ENCODE data around the gene ZNF433. TPM values are rescaled to one million over a fixed set of nuclear protein-coding genes. Genes with fewer than 3 reads are reported as not detected.

Gene ZNF433
- total and polyA plus RNA-seq, 2 experiments from 2014 or later = 2.0 to 3.4 TPM

DNA sequence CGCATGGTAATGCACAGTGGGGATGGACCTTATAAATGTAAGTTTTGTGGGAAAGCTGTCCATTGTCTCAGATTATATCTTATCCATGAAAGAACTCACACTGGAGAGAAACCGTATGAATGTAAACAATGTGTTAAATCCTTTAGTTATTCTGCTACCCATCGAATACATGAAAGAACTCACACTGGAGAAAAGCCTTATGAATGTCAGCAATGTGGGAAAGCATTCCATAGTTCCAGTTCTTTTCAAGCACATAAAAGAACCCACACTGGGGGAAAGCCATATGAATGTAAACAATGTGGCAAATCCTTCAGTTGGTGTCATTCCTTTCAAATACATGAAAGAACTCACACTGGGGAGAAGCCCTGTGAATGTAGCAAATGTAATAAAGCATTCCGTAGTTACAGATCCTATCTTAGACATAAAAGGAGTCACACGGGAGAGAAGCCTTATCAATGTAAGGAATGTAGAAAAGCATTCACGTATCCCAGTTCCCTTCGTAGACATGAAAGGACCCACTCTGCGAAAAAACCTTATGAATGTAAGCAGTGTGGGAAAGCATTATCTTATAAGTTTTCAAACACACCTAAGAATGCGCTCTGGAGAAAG is 56.9 kb downstream of the ZNF433 start:
- Histone ChIP-seq H3K36me3 (ENCODE audit: insufficient read depth) (peaks cover 23% of the 10 kb centered on the region), H3K4me2 (no peak overlapping the region), H3K9me2 (ENCODE audit: insufficient read depth) (peaks cover 4% of the 10 kb centered on the region; the same call in 1 of the 2 replicates), H3K4me3 (no peak overlapping the region), H3K27ac (ENCODE audit: low read depth) (no peak overlapping the region), H3K4me1 (ENCODE audit: insufficient read depth) (no peaks in the 10 kb centered on the region), H4K20me1 (replicated peaks; ENCODE audit: insufficient read depth) (no peaks in the 10 kb centered on the region), H3K79me2 (replicated peaks; ENCODE audit: insufficient read depth) (no peaks in the 10 kb centered on the region), H3F3A (replicated peaks; ENCODE audit: low read depth) (no peaks in the 10 kb centered on the region), H2AFZ (no peak overlapping the region), H3K27me3 (ENCODE audit: insufficient read depth) (no peaks in the 10 kb centered on the region)
- Mint-ChIP-seq H3K4me3 (no peak overlapping the region), H3K9me3 (peaks cover 97% of the 10 kb centered on the region), H3K27ac (no peak overlapping the region), H3K4me1 (no peaks in the 10 kb centered on the region), H3K27me3 (ENCODE audit: insufficient read depth, low read depth, poor library complexity) (no peaks in the 10 kb centered on the region), H3K36me3 (ENCODE audit: low read depth) (peaks cover 41% of the 10 kb centered on the region)
- DNase-seq (ENCODE audit: low spot score) = no peak
- no peak for TF ChIP-seq ETS1 (IDR thresholded peaks at IDR 0.05)
- no peak for TF ChIP-seq POLR2AphosphoS5 (IDR thresholded peaks at IDR 0.05; ENCODE audit: low read depth)
- ATAC-seq = no peak

GRCh38 chr19:11973019-11973810 is 62.3 kb downstream of the ZNF433 start:
- no peak overlapping the region for H3K4me2 ChIP-seq
- H3K4me3 ChIP-seq = no peak overlapping the region
- H2AFZ ChIP-seq = no peak overlapping the region
- no peaks in the 10 kb centered on the region for H3K79me2 ChIP-seq (replicated peaks; ENCODE audit: insufficient read depth)
- DNase-seq (ENCODE audit: low spot score) (no peak), ATAC-seq (no peak)
- H3K27me3 ChIP-seq (ENCODE audit: insufficient read depth) = no peaks in the 10 kb centered on the region
- no peaks in the 10 kb centered on the region for H3F3A ChIP-seq (replicated peaks; ENCODE audit: low read depth)
- TF ChIP-seq, protein P1, sequence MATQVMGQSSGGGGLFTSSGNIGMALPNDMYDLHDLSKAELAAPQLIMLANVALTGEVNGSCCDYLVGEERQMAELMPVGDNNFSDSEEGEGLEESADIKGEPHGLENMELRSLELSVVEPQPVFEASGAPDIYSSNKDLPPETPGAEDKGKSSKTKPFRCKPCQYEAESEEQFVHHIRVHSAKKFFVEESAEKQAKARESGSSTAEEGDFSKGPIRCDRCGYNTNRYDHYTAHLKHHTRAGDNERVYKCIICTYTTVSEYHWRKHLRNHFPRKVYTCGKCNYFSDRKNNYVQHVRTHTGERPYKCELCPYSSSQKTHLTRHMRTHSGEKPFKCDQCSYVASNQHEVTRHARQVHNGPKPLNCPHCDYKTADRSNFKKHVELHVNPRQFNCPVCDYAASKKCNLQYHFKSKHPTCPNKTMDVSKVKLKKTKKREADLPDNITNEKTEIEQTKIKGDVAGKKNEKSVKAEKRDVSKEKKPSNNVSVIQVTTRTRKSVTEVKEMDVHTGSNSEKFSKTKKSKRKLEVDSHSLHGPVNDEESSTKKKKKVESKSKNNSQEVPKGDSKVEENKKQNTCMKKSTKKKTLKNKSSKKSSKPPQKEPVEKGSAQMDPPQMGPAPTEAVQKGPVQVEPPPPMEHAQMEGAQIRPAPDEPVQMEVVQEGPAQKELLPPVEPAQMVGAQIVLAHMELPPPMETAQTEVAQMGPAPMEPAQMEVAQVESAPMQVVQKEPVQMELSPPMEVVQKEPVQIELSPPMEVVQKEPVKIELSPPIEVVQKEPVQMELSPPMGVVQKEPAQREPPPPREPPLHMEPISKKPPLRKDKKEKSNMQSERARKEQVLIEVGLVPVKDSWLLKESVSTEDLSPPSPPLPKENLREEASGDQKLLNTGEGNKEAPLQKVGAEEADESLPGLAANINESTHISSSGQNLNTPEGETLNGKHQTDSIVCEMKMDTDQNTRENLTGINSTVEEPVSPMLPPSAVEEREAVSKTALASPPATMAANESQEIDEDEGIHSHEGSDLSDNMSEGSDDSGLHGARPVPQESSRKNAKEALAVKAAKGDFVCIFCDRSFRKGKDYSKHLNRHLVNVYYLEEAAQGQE (IDR thresholded peaks at IDR 0.05; ENCODE audit: unreplicated experiment) = no peak
- TF ChIP-seq ZNF114 (CRISPR knock-in tag; IDR thresholded peaks at IDR 0.05) = no peak
- TF ChIP-seq CREB1 (CRISPR knock-in tag; IDR thresholded peaks at IDR 0.05; ENCODE audit: low read depth) = no peak
- TF ChIP-seq STAT1 (IDR thresholded peaks at IDR 0.05; ENCODE audit: unreplicated experiment) = no peak
- no peaks in the 10 kb centered on the region for H3K4me1 Mint-ChIP-seq
- H3K4me1 ChIP-seq (ENCODE audit: insufficient read depth) = no peaks in the 10 kb centered on the region
- H3K36me3 Mint-ChIP-seq (ENCODE audit: low read depth) = peaks cover 29% of the 10 kb centered on the region
- peaks cover 98% of the 10 kb centered on the region for H3K9me3 Mint-ChIP-seq
- no peak overlapping the region for H3K27ac ChIP-seq (ENCODE audit: low read depth)
- H4K20me1 ChIP-seq (replicated peaks; ENCODE audit: insufficient read depth) = no peaks in the 10 kb centered on the region
- peaks cover 1% of the 10 kb centered on the region for H3K27me3 Mint-ChIP-seq (ENCODE audit: insufficient read depth, low read depth, poor library complexity)
- no peaks in the 10 kb centered on the region for H3K9me2 ChIP-seq (ENCODE audit: insufficient read depth)
- 0 out of 2 replicates have a peak, but pooled peaks cover 5% of the 10 kb centered on the region for H3K36me3 ChIP-seq (ENCODE audit: insufficient read depth)
- no peak overlapping the region for H3K4me3 Mint-ChIP-seq
- H3K27ac Mint-ChIP-seq = no peak overlapping the region

Data from GM23338 (cell line).